DOHH2 (cell line): ENCODE data around the gene AASDH.

Experiments used
- H3F3A ChIP-seq: fragments of 200-600 bp; sonication (generic), shearing (Covaris generic); 2 replicates; pipeline ENCODE4 v1.6.0; 2016; ENCODE audit warnings: antibody characterized with exemption, mild to moderate bottlenecking; ENCODE audit not compliant: control insufficient read depth, insufficient read depth
- H3K27ac ChIP-seq: fragments of 200-600 bp; sonication (generic); 2 replicates; pipeline ENCODE4 v1.5.1; 2014; ENCODE audit warnings: low read depth, mild to moderate bottlenecking, low read length, moderate library complexity
- H3K27me3 ChIP-seq: fragments of 200-600 bp; sonication (generic); 2 replicates; pipeline ENCODE4 v1.6.1; 2014; ENCODE audit warnings: mild to moderate bottlenecking, low read length, mixed read lengths; ENCODE audit not compliant: control insufficient read depth
- H3K36me3 ChIP-seq: fragments of 200-600 bp; sonication (generic); 2 replicates; pipeline ENCODE4 v1.6.1; 2014; ENCODE audit warnings: mild to moderate bottlenecking, low read length, moderate library complexity, mixed read lengths; ENCODE audit not compliant: control insufficient read depth
- H3K4me1 ChIP-seq: fragments of 200-600 bp; sonication (generic); 2 replicates; pipeline ENCODE4 v1.6.1; 2014; ENCODE audit warnings: mild to moderate bottlenecking, low read length, mixed read lengths; ENCODE audit not compliant: control insufficient read depth
- H3K4me2 ChIP-seq: fragments of 200-600 bp; sonication (generic); 2 replicates; pipeline ENCODE4 v1.6.0; 2014; ENCODE audit warnings: mild to moderate bottlenecking, low read length, moderate library complexity
- H3K4me3 ChIP-seq: fragments of 200-600 bp; sonication (generic); 2 replicates; pipeline ENCODE4 v1.5.1; 2014; ENCODE audit warnings: mild to moderate bottlenecking, low read length, mixed read lengths
- H3K79me2 ChIP-seq: fragments of 200-600 bp; sonication (generic); 2 replicates; pipeline ENCODE4 v1.6.1; 2014; ENCODE audit warnings: mild to moderate bottlenecking, low read length, mixed read lengths; ENCODE audit not compliant: control insufficient read depth
- H3K9me2 ChIP-seq: fragments of 200-600 bp; sonication (generic); replicated peaks from 2 replicates; pipeline ENCODE4 v1.6.1; 2014; ENCODE audit warnings: mild to moderate bottlenecking, low read length, mixed read lengths; ENCODE audit not compliant: control insufficient read depth
- H3K9me3 ChIP-seq: fragments of 200-600 bp; sonication (generic); 2 replicates; pipeline ENCODE4 v1.6.1; 2014; ENCODE audit warnings: antibody characterized with exemption, low read length, mixed read lengths; ENCODE audit not compliant: control insufficient read depth, insufficient read depth
- H4K20me1 ChIP-seq: fragments of 200-600 bp; sonication (generic); 2 replicates; pipeline ENCODE4 v1.6.0; 2014; ENCODE audit warnings: low read depth, mild to moderate bottlenecking, antibody characterized with exemption, low read length, moderate library complexity; ENCODE audit not compliant: control insufficient read depth, insufficient read depth
- EZH2phosphoT487 ChIP-seq: fragments of 200-600 bp; sonication (generic); IDR thresholded peaks from 2 replicates; pipeline ENCODE4 v1.6.1; 2017; ENCODE audit warnings: borderline replicate concordance, mild to moderate bottlenecking, antibody characterized with exemption, low read length, moderate library complexity, mixed read lengths
- TF ChIP-seq, protein P1 (sequence below): fragments of 200-600 bp; sonication (generic); IDR thresholded peaks from one replicate; pipeline ENCODE4 v1.5.1; 2014; ENCODE audit warnings: antibody characterized with exemption, mild to moderate bottlenecking, low read depth, low read length; ENCODE audit not compliant: poor library complexity, severe bottlenecking

The AASDH gene

DNA sequence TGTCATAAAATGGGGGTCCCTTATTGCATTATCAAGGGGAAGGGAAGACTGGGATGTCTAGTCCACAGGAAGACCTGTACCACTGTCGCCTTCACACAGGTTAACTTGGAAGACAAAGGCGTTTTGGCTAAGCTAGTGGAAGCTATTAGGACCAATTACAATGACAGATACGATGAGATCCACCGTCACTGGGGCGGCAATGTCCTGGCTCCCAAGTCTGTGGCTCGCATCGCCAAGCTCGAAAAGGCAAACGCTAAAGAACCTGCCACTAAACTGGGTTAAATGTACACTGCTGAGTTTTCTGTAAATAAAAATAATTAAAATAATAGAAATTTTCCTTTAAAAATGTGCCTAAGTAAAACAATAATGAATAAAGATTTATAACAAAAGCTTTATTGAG, 30.6 kb downstream of the AASDH start:
- Histone ChIP-seq H3F3A (no peaks in the 10 kb centered on the region), H3K9me3 (no peaks in the 10 kb centered on the region), H4K20me1 (no peaks in the 10 kb centered on the region), H3K4me1 (no peaks in the 10 kb centered on the region), H3K79me2 (no peaks in the 10 kb centered on the region), H3K4me3 (no peak overlapping the region), H3K27ac (no peak overlapping the region), H3K4me2 (no peak overlapping the region), H3K9me2 (no peaks in the 10 kb centered on the region), H3K27me3 (no peaks in the 10 kb centered on the region), H3K36me3 (no peaks in the 10 kb centered on the region)
- TF ChIP-seq, protein P1, sequence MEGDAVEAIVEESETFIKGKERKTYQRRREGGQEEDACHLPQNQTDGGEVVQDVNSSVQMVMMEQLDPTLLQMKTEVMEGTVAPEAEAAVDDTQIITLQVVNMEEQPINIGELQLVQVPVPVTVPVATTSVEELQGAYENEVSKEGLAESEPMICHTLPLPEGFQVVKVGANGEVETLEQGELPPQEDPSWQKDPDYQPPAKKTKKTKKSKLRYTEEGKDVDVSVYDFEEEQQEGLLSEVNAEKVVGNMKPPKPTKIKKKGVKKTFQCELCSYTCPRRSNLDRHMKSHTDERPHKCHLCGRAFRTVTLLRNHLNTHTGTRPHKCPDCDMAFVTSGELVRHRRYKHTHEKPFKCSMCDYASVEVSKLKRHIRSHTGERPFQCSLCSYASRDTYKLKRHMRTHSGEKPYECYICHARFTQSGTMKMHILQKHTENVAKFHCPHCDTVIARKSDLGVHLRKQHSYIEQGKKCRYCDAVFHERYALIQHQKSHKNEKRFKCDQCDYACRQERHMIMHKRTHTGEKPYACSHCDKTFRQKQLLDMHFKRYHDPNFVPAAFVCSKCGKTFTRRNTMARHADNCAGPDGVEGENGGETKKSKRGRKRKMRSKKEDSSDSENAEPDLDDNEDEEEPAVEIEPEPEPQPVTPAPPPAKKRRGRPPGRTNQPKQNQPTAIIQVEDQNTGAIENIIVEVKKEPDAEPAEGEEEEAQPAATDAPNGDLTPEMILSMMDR, result no peak

DNA sequence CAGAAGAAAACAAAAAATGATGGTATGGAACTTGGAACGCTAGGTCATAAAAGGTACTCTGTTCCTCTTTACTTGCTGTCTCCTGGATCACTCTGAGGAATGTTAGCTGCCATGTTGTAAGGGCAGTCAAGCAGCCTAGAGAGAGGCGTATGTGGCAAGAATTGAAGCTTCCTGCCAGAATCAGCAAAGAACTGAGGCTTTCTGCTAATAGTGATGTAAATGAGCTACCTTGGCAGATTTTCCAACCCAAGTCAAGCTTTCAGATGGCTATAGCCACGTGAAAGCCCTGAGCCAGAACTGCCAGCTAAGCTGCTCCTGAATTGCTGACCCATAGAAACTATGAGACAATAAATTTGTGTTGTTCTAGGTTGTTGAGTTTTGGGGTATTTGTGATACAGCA, 38.7 kb downstream of the AASDH start:
- no peak overlapping the region for H3K4me2 ChIP-seq
- H3K79me2 ChIP-seq, result no peaks in the 10 kb centered on the region
- TF ChIP-seq EZH2phosphoT487, result no peak
- TF ChIP-seq, protein P1, result no peak
- no peaks in the 10 kb centered on the region for H3K27me3 ChIP-seq
- peaks cover 7% of the 10 kb centered on the region for H3K36me3 ChIP-seq
- peaks cover 2% of the 10 kb centered on the region; the same call in 1 of the 2 replicates for H3F3A ChIP-seq
- H3K4me1 ChIP-seq, result no peaks in the 10 kb centered on the region
- H3K4me3 ChIP-seq, result no peak overlapping the region
- H3K27ac ChIP-seq, result no peak overlapping the region
- no peaks in the 10 kb centered on the region for H3K9me3 ChIP-seq
- no peaks in the 10 kb centered on the region for H3K9me2 ChIP-seq
- no peaks in the 10 kb centered on the region for H4K20me1 ChIP-seq

DNA sequence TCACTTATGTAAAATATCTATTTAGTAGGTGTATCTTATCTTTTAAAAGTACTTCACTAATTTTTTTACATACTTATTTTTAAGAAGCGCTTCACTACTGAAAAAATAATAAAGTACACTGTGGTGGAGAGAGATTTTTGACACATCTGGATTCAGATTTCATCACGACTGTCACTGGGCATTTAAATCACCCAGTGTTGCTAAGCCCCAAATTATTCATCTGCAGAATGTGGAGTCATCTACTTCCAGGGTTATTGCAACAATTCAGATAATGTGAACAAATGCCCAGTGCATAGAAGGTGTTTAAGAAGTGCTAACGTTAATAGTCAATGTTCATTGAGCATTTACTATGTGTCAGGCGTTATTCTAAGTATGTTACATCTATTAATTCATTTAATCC, 41.8 kb downstream of the AASDH start:
- peaks cover 6% of the 10 kb centered on the region for H3K4me1 ChIP-seq
- H3K9me2 ChIP-seq, result no peaks in the 10 kb centered on the region
- TF ChIP-seq, protein P1, result no peak
- no peak for TF ChIP-seq EZH2phosphoT487
- H3K4me3 ChIP-seq, result no peak overlapping the region
- H3K27ac ChIP-seq, result no peak overlapping the region
- H3K27me3 ChIP-seq, result no peaks in the 10 kb centered on the region
- H3K9me3 ChIP-seq, result no peaks in the 10 kb centered on the region
- no peaks in the 10 kb centered on the region for H3K79me2 ChIP-seq
- H3K36me3 ChIP-seq, result peaks cover 7% of the 10 kb centered on the region
- no peaks in the 10 kb centered on the region for H4K20me1 ChIP-seq
- H3K4me2 ChIP-seq, result no peak overlapping the region
- H3F3A ChIP-seq, result no peaks in the 10 kb centered on the region

DNA sequence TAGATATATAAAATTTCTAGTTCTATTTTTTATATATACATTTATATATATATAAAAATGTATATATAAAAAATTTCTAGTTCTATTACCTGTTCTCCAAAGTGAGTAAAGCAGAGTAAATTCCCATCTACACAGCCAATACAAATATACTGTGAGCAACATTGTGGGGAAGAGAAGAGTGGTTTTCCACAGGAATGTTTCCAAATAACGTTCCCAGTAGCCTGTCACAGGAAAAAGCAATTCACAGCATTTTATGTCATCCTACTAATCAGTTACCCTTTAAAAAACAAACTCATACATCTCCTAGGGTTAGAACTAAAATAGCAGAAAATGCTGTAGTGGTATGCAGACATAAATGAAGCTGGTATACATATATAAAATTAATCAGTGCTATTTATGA, 44.5 kb downstream of the AASDH start:
- Histone ChIP-seq H3K36me3 (peaks cover 6% of the 10 kb centered on the region; the same call in 1 of the 2 replicates), H3K4me1 (peaks cover 8% of the 10 kb centered on the region), H3K9me3 (no peaks in the 10 kb centered on the region), H3F3A (no peaks in the 10 kb centered on the region), H3K27me3 (no peaks in the 10 kb centered on the region), H4K20me1 (no peaks in the 10 kb centered on the region), H3K4me2 (no peak overlapping the region), H3K4me3 (no peak overlapping the region), H3K9me2 (no peaks in the 10 kb centered on the region), H3K79me2 (no peaks in the 10 kb centered on the region), H3K27ac (no peak overlapping the region)
- TF ChIP-seq, protein P1, result no peak
- TF ChIP-seq EZH2phosphoT487, result no peak
